Measurements from ENCODE around the gene OR2V1.
"Not testable (repeated sequence)": the region's sequence is repeated elsewhere in the genome, so short reads cannot be mapped to it uniquely, and the experiment has no call there.

The OR2V1 gene

GRCh38 chr5:181145133-181145532, 14.2 kb upstream of the OR2V1 start:
- FAIRE-seq (no peak), DNase-seq (ENCODE audit: insufficient read length, low spot score) (no peak)
- TF ChIP-seq POLR2AphosphoS5 (IDR thresholded peaks at IDR 0.05; ENCODE audit: low read depth, low read length) (no peak), SPI1 (IDR thresholded peaks at IDR 0.05; ENCODE audit: low read depth, low read length) (no peak), POU2F2 (IDR thresholded peaks at IDR 0.05; ENCODE audit: low read depth, low read length) (no peak), POLR2A (IDR thresholded peaks at IDR 0.05; ENCODE audit: low read depth, low read length) (no peak), TAF1 (IDR thresholded peaks at IDR 0.05; ENCODE audit: low read depth, low read length) (no peak), PAX5 (IDR thresholded peaks at IDR 0.05; ENCODE audit: insufficient read depth, low read length, severe bottlenecking) (no peak)

- no peak for TF ChIP-seq TAF1 (IDR thresholded peaks at IDR 0.05; ENCODE audit: low read depth, low read length)
- no peak for TF ChIP-seq POLR2AphosphoS5 (IDR thresholded peaks at IDR 0.05; ENCODE audit: low read depth, low read length)
- no peak for TF ChIP-seq POU2F2 (IDR thresholded peaks at IDR 0.05; ENCODE audit: low read depth, low read length)
- TF ChIP-seq POLR2A (IDR thresholded peaks at IDR 0.05; ENCODE audit: low read depth, low read length): no peak
- no peak for TF ChIP-seq PAX5 (IDR thresholded peaks at IDR 0.05; ENCODE audit: insufficient read depth, low read length, severe bottlenecking)
- TF ChIP-seq SPI1 (IDR thresholded peaks at IDR 0.05; ENCODE audit: low read depth, low read length): no peak
- no peak for FAIRE-seq
- no peak for DNase-seq (ENCODE audit: insufficient read length, low spot score)
Measured at GRCh38 chr5:181142054-181142453, 11.1 kb upstream of the OR2V1 start.

GRCh38 chr5:181140766-181141165, 9.8 kb upstream of the OR2V1 start:
- FAIRE-seq (no peak), DNase-seq (ENCODE audit: insufficient read length, low spot score) (no peak)
- TF ChIP-seq POU2F2 (IDR thresholded peaks at IDR 0.05; ENCODE audit: low read depth, low read length): no peak
- TF ChIP-seq POLR2AphosphoS5 (IDR thresholded peaks at IDR 0.05; ENCODE audit: low read depth, low read length): no peak
- no peak for TF ChIP-seq PAX5 (IDR thresholded peaks at IDR 0.05; ENCODE audit: insufficient read depth, low read length, severe bottlenecking)
- no peak for TF ChIP-seq POLR2A (IDR thresholded peaks at IDR 0.05; ENCODE audit: low read depth, low read length)
- no peak for TF ChIP-seq TAF1 (IDR thresholded peaks at IDR 0.05; ENCODE audit: low read depth, low read length)
- TF ChIP-seq SPI1 (IDR thresholded peaks at IDR 0.05; ENCODE audit: low read depth, low read length): no peak

- TF ChIP-seq POLR2AphosphoS5 (IDR thresholded peaks at IDR 0.05; ENCODE audit: low read depth, low read length): no peak
- no peak for TF ChIP-seq POU2F2 (IDR thresholded peaks at IDR 0.05; ENCODE audit: low read depth, low read length)
- no peak for TF ChIP-seq TAF1 (IDR thresholded peaks at IDR 0.05; ENCODE audit: low read depth, low read length)
- no peak for TF ChIP-seq PAX5 (IDR thresholded peaks at IDR 0.05; ENCODE audit: insufficient read depth, low read length, severe bottlenecking)
- TF ChIP-seq SPI1 (IDR thresholded peaks at IDR 0.05; ENCODE audit: low read depth, low read length): no peak
- no peak for TF ChIP-seq POLR2A (IDR thresholded peaks at IDR 0.05; ENCODE audit: low read depth, low read length)
- DNase-seq (ENCODE audit: insufficient read length, low spot score): no peak
- no peak for FAIRE-seq
Measured at GRCh38 chr5:181138258-181138657, 7.3 kb upstream of the OR2V1 start.

GRCh38 chr5:181136361-181136955, 5.5 kb upstream of the OR2V1 start:
- FAIRE-seq: no peak
- no peak for DNase-seq (ENCODE audit: insufficient read length, low spot score)
- TF ChIP-seq POLR2AphosphoS5 (IDR thresholded peaks at IDR 0.05; ENCODE audit: low read depth, low read length): no peak
- no peak for TF ChIP-seq POU2F2 (IDR thresholded peaks at IDR 0.05; ENCODE audit: low read depth, low read length)
- TF ChIP-seq SPI1 (IDR thresholded peaks at IDR 0.05; ENCODE audit: low read depth, low read length): no peak
- no peak for TF ChIP-seq POLR2A (IDR thresholded peaks at IDR 0.05; ENCODE audit: low read depth, low read length)
- no peak for TF ChIP-seq TAF1 (IDR thresholded peaks at IDR 0.05; ENCODE audit: low read depth, low read length)
- no peak for TF ChIP-seq PAX5 (IDR thresholded peaks at IDR 0.05; ENCODE audit: insufficient read depth, low read length, severe bottlenecking)

- DNase-seq (ENCODE audit: insufficient read length, low spot score) (no peak), FAIRE-seq (no peak)
- TF ChIP-seq POU2F2 (IDR thresholded peaks at IDR 0.05; ENCODE audit: low read depth, low read length) (no peak), SPI1 (IDR thresholded peaks at IDR 0.05; ENCODE audit: low read depth, low read length) (no peak), PAX5 (IDR thresholded peaks at IDR 0.05; ENCODE audit: insufficient read depth, low read length, severe bottlenecking) (no peak), POLR2AphosphoS5 (IDR thresholded peaks at IDR 0.05; ENCODE audit: low read depth, low read length) (no peak), POLR2A (IDR thresholded peaks at IDR 0.05; ENCODE audit: low read depth, low read length) (no peak), TAF1 (IDR thresholded peaks at IDR 0.05; ENCODE audit: low read depth, low read length) (no peak)
Measured at GRCh38 chr5:181134259-181134658, 3.3 kb upstream of the OR2V1 start.

- DNase-seq (ENCODE audit: insufficient read length, low spot score) (no peak), FAIRE-seq (no peak)
Measured at GRCh38 chr5:181133610-181134231, 2.8 kb upstream of the OR2V1 start.

GRCh38 chr5:181133083-181133482, 2.1 kb upstream of the OR2V1 start:
- FAIRE-seq: no peak
- DNase-seq (ENCODE audit: insufficient read length, low spot score): no peak
- TF ChIP-seq POLR2A (IDR thresholded peaks at IDR 0.05; ENCODE audit: low read depth, low read length) (no peak), POLR2AphosphoS5 (IDR thresholded peaks at IDR 0.05; ENCODE audit: low read depth, low read length) (no peak), POU2F2 (IDR thresholded peaks at IDR 0.05; ENCODE audit: low read depth, low read length) (no peak), PAX5 (IDR thresholded peaks at IDR 0.05; ENCODE audit: insufficient read depth, low read length, severe bottlenecking) (no peak), TAF1 (IDR thresholded peaks at IDR 0.05; ENCODE audit: low read depth, low read length) (no peak), SPI1 (IDR thresholded peaks at IDR 0.05; ENCODE audit: low read depth, low read length) (no peak)

More at GRCh38 chr5:181133610-181134231, 2.8 kb upstream of the OR2V1 start:
- TF ChIP-seq PAX5 (IDR thresholded peaks at IDR 0.05; ENCODE audit: insufficient read depth, low read length, severe bottlenecking) (no peak), POU2F2 (IDR thresholded peaks at IDR 0.05; ENCODE audit: low read depth, low read length) (no peak), SPI1 (IDR thresholded peaks at IDR 0.05; ENCODE audit: low read depth, low read length) (no peak), POLR2A (IDR thresholded peaks at IDR 0.05; ENCODE audit: low read depth, low read length) (no peak), TAF1 (IDR thresholded peaks at IDR 0.05; ENCODE audit: low read depth, low read length) (no peak), POLR2AphosphoS5 (IDR thresholded peaks at IDR 0.05; ENCODE audit: low read depth, low read length) (no peak)

- DNase-seq (ENCODE audit: insufficient read length, low spot score) (no peak), FAIRE-seq (no peak)
Measured at GRCh38 chr5:181131514-181131913, 545 bp upstream of the OR2V1 start.

GRCh38 chr5:181130081-181130480, 888 bp downstream of the OR2V1 start:
- not testable (repeated sequence) for FAIRE-seq; DNase-seq (ENCODE audit: insufficient read length, low spot score)

More at GRCh38 chr5:181131514-181131913, 545 bp upstream of the OR2V1 start:
- no peak for TF ChIP-seq TAF1 (IDR thresholded peaks at IDR 0.05; ENCODE audit: low read depth, low read length)
- TF ChIP-seq POU2F2 (IDR thresholded peaks at IDR 0.05; ENCODE audit: low read depth, low read length): no peak
- TF ChIP-seq PAX5 (IDR thresholded peaks at IDR 0.05; ENCODE audit: insufficient read depth, low read length, severe bottlenecking): no peak
- TF ChIP-seq SPI1 (IDR thresholded peaks at IDR 0.05; ENCODE audit: low read depth, low read length): no peak
- TF ChIP-seq POLR2AphosphoS5 (IDR thresholded peaks at IDR 0.05; ENCODE audit: low read depth, low read length): no peak
- no peak for TF ChIP-seq POLR2A (IDR thresholded peaks at IDR 0.05; ENCODE audit: low read depth, low read length)
